Stimulated activated CD8-positive, alpha-beta memory T cell treated with anti-CD3 and anti-CD28 coated beads, Interleukin-2, amount 100 ng/mL, for 48 hours (primary cell): ENCODE data around the gene NBDY.
"Not testable (repeated sequence)": the region's sequence is repeated elsewhere in the genome, so short reads cannot be mapped to it uniquely, and the experiment has no call there.

ENCODE experiments used
- DNase-seq, 2 donors: peaks; one replicate each; pipeline ENCODE4 v3.0.0-alpha.2; 2020; ENCODE audit warnings: low read depth in 2 of 2

The NBDY gene

GRCh38 chrX:56800801-56801200 is 71.8 kb downstream of the NBDY start:
- no peak for DNase-seq

GRCh38 chrX:56802428-56802827 is 73.4 kb downstream of the NBDY start:
- no peak for DNase-seq

- DNase-seq = peak; percentile 18 to 57
These were observed 74.1 kb downstream of the NBDY start for GRCh38 chrX:56802921-56803849.

GRCh38 chrX:56803850-56804681 is 75.0 kb downstream of the NBDY start:
- no peak for DNase-seq

- DNase-seq = no peak
These were observed 75.8 kb downstream of the NBDY start for GRCh38 chrX:56804867-56805266.

GRCh38 chrX:56805399-56805798 is 76.4 kb downstream of the NBDY start:
- no peak for DNase-seq

- DNase-seq = not testable (repeated sequence)
These were observed 77.1 kb downstream of the NBDY start for GRCh38 chrX:56806176-56806575.

GRCh38 chrX:56811599-56811998 is 82.6 kb downstream of the NBDY start:
- no peak for DNase-seq

- DNase-seq = no peak
These were observed 83.6 kb downstream of the NBDY start for GRCh38 chrX:56812515-56813105.

- peak in 1 of 2 donors; percentile 24 for DNase-seq
These were observed 84.3 kb downstream of the NBDY start for GRCh38 chrX:56813318-56813837.

GRCh38 chrX:56817179-56817578 is 88.1 kb downstream of the NBDY start:
- DNase-seq = no peak

GRCh38 chrX:56826020-56826419 is 97.0 kb downstream of the NBDY start:
- no peak for DNase-seq

- DNase-seq = no peak
These were observed 104.6 kb downstream of the NBDY start for GRCh38 chrX:56833626-56834025.

- DNase-seq = no peak
These were observed 124.4 kb downstream of the NBDY start for GRCh38 chrX:56853436-56853835.

- no peak for DNase-seq
These were observed 128.0 kb downstream of the NBDY start for GRCh38 chrX:56857042-56857441.

- no peak for DNase-seq
These were observed 131.8 kb downstream of the NBDY start for GRCh38 chrX:56860888-56861287.
